ENCODE measurements around the gene SBK2.
A peak's percentile ranks its signal among the peaks of the same experiment; 100 is the strongest.

Gene SBK2

DNA sequence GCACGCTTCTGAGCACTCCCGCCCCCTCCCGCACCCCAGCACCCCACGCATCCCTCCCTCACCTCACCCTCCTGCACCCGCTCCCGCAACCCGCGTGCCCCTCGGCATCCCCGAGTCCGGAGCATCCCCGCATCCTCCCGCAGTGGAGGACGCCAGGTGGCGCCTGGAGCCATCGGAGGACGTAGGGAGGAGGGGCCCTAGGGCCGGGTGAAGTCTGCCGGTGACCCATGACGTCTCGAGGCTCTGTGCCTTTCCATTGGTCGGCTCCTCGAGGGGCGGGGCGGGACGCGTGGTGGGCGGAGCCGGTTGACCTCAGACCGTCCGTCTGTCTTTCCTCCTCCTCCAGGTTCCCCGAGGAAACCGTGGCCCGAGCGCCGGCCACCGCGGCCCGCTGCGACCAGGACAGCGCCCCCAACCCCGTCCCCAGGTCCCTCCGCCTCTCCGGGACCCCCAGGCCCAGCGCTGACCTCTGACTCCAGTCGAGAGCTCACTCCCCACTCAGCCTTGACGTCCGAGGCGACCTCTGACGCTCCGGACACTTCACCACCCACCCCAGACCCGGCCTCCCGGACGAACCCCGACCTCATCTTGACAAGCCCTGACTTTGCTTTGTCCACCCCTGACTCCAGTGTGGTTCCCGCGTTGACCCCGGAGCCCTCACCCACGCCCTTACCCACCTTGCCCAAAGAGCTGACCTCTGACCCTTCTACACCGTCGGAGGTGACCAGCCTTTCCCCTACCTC, 19.9 kb downstream of the SBK2 start:
- Histone ChIP-seq H3K36me3 (ENCODE audit: low read length) (no peaks in the 10 kb centered on the region), H3F3A (ENCODE audit: insufficient read depth) (no peaks in the 10 kb centered on the region), H3K4me3 (ENCODE audit: insufficient read depth, low read length, poor library complexity, severe bottlenecking) (peak overlapping the region; percentile 51), H2AFZ (ENCODE audit: low read depth, low read length, severe bottlenecking) (peak overlapping the region; percentile 88), H4K20me1 (ENCODE audit: low read depth, low read length) (no peaks in the 10 kb centered on the region), H3K27me3 (ENCODE audit: low read length) (no peaks in the 10 kb centered on the region), H3K79me2 (ENCODE audit: insufficient read depth, low read length) (no peaks in the 10 kb centered on the region), H3K9me2 (replicated peaks; ENCODE audit: insufficient read depth, low read length) (no peaks in the 10 kb centered on the region), H3K27ac (ENCODE audit: low read depth, low read length) (no peak overlapping the region), H3K9ac (ENCODE audit: low read length) (peak overlapping the region; percentile 50; the same call in 1 of the 2 replicates), H3K9me3 (ENCODE audit: insufficient read depth, low read length) (no peaks in the 10 kb centered on the region), H3K4me2 (ENCODE audit: low read depth, low read length, poor library complexity, severe bottlenecking) (peak overlapping the region; percentile 73)
- TF ChIP-seq EZH2phosphoT487 (conservative IDR thresholded peaks at IDR 0.05; ENCODE audit: low read length), result no peak
- TF ChIP-seq, protein P1, sequence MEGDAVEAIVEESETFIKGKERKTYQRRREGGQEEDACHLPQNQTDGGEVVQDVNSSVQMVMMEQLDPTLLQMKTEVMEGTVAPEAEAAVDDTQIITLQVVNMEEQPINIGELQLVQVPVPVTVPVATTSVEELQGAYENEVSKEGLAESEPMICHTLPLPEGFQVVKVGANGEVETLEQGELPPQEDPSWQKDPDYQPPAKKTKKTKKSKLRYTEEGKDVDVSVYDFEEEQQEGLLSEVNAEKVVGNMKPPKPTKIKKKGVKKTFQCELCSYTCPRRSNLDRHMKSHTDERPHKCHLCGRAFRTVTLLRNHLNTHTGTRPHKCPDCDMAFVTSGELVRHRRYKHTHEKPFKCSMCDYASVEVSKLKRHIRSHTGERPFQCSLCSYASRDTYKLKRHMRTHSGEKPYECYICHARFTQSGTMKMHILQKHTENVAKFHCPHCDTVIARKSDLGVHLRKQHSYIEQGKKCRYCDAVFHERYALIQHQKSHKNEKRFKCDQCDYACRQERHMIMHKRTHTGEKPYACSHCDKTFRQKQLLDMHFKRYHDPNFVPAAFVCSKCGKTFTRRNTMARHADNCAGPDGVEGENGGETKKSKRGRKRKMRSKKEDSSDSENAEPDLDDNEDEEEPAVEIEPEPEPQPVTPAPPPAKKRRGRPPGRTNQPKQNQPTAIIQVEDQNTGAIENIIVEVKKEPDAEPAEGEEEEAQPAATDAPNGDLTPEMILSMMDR (IDR thresholded peaks at IDR 0.05; ENCODE audit: insufficient read depth, low read length, poor library complexity, severe bottlenecking), result peak; percentile 82

DNA sequence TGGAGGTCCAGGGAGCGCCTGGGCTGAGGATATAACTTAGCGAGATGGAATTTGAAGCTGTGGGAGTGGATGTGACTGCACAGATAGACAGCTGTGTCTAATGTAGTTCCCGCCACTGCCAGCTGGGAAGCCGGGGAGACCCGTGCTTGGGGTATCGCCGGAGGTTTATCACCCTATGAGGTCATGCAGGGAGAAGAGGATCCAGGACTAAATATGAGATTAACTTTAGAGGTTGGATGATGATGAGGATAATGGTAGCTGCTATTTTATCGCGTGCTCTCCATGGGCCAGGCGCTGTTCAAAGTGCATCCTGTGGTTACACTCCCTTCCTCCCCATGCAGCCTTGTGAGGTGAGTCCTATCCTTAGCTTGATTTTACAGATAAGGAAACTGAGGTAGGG, 28.8 kb downstream of the SBK2 start:
- Histone ChIP-seq H3K27ac (ENCODE audit: low read depth, low read length) (no peak overlapping the region), H4K20me1 (ENCODE audit: low read depth, low read length) (no peaks in the 10 kb centered on the region), H3K79me2 (ENCODE audit: insufficient read depth, low read length) (no peaks in the 10 kb centered on the region), H3K9ac (ENCODE audit: low read length) (no peak overlapping the region), H3K4me2 (ENCODE audit: low read depth, low read length, poor library complexity, severe bottlenecking) (no peak overlapping the region), H3K27me3 (ENCODE audit: low read length) (no peaks in the 10 kb centered on the region), H3F3A (ENCODE audit: insufficient read depth) (no peaks in the 10 kb centered on the region), H3K36me3 (ENCODE audit: low read length) (no peaks in the 10 kb centered on the region), H3K9me3 (ENCODE audit: insufficient read depth, low read length) (no peaks in the 10 kb centered on the region), H3K4me3 (ENCODE audit: insufficient read depth, low read length, poor library complexity, severe bottlenecking) (no peak overlapping the region), H2AFZ (ENCODE audit: low read depth, low read length, severe bottlenecking) (no peak overlapping the region), H3K9me2 (replicated peaks; ENCODE audit: insufficient read depth, low read length) (no peaks in the 10 kb centered on the region)
- TF ChIP-seq, protein P1 (IDR thresholded peaks at IDR 0.05; ENCODE audit: insufficient read depth, low read length, poor library complexity, severe bottlenecking), result no peak
- TF ChIP-seq EZH2phosphoT487 (conservative IDR thresholded peaks at IDR 0.05; ENCODE audit: low read length), result no peak

DNA sequence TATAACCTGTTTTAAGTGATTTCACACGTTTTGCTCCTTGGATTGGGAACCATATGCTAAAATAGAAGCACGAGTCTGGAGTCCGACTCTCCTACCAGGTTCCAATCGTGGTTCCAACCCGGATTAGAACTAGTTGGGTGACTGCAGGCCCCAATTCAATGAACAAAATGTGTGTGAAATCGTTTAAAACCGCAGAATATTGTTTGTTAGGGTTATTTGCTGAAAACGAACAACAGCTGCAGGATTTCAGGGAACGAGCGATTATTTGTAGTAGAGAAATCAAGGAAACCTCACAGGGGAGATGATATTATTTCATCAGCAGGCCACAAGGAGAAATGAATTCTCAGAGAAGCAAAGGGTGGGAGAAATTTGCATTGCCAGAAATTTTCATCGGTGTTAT, 32.0 kb downstream of the SBK2 start:
- H3K4me2 ChIP-seq (ENCODE audit: low read depth, low read length, poor library complexity, severe bottlenecking), result no peak overlapping the region
- no peaks in the 10 kb centered on the region for H3K9me3 ChIP-seq (ENCODE audit: insufficient read depth, low read length)
- H3K36me3 ChIP-seq (ENCODE audit: low read length), result no peaks in the 10 kb centered on the region
- H4K20me1 ChIP-seq (ENCODE audit: low read depth, low read length), result no peaks in the 10 kb centered on the region
- no peaks in the 10 kb centered on the region for H3K79me2 ChIP-seq (ENCODE audit: insufficient read depth, low read length)
- no peak overlapping the region for H3K9ac ChIP-seq (ENCODE audit: low read length)
- no peaks in the 10 kb centered on the region for H3K27me3 ChIP-seq (ENCODE audit: low read length)
- TF ChIP-seq, protein P1 (IDR thresholded peaks at IDR 0.05; ENCODE audit: insufficient read depth, low read length, poor library complexity, severe bottlenecking), result no peak
- no peak for TF ChIP-seq EZH2phosphoT487 (conservative IDR thresholded peaks at IDR 0.05; ENCODE audit: low read length)
- H3K27ac ChIP-seq (ENCODE audit: low read depth, low read length), result no peak overlapping the region
- H3K9me2 ChIP-seq (replicated peaks; ENCODE audit: insufficient read depth, low read length), result no peaks in the 10 kb centered on the region
- H3F3A ChIP-seq (ENCODE audit: insufficient read depth), result no peaks in the 10 kb centered on the region
- no peak overlapping the region for H3K4me3 ChIP-seq (ENCODE audit: insufficient read depth, low read length, poor library complexity, severe bottlenecking)
- no peak overlapping the region for H2AFZ ChIP-seq (ENCODE audit: low read depth, low read length, severe bottlenecking)
